ENCODE data around the gene TRIAP1.

GRCh38 chr12:120473807-120474615 is 27.8 kb upstream of the TRIAP1 start:
- TF ChIP-seq CTCF (IDR thresholded peaks at IDR 0.05; ENCODE audit: low read length), result no peak
- TF ChIP-seq EZH2 (IDR thresholded peaks at IDR 0.05; ENCODE audit: borderline replicate concordance, low read length), result no peak

All from OCI-LY1 (cell line).